BLaER1 (cell line): Measurements from ENCODE around the gene DGKG.

Experiments used
- H3K27ac ChIP-seq: shearing (Covaris generic); formaldehyde crosslinking; 2 replicates; pipeline ENCODE4 v1.8.1; 2022
- H3K27me3 ChIP-seq: shearing (Covaris generic); formaldehyde crosslinking; 2 replicates; pipeline ENCODE4 v1.8.1; 2022
- H3K36me3 ChIP-seq: shearing (Covaris generic); formaldehyde crosslinking; 2 replicates; pipeline ENCODE4 v1.8.1; 2022
- H3K4me1 ChIP-seq: shearing (Covaris generic); formaldehyde crosslinking; 2 replicates; pipeline ENCODE4 v1.8.1; 2022
- H3K4me2 ChIP-seq: shearing (Covaris generic); formaldehyde crosslinking; 2 replicates; pipeline ENCODE4 v1.8.1; 2022
- H3K4me3 ChIP-seq: shearing (Covaris generic); formaldehyde crosslinking; 2 replicates; pipeline ENCODE4 v1.8.1; 2022
- H3K9ac ChIP-seq: shearing (Covaris generic); formaldehyde crosslinking; 2 replicates; pipeline ENCODE4 v1.8.1; 2022
- H3K9me3 ChIP-seq: shearing (Covaris generic); formaldehyde crosslinking; 2 replicates; pipeline ENCODE4 v1.8.1; 2022
- H4K20me1 ChIP-seq: shearing (Covaris generic); formaldehyde crosslinking; 2 replicates; pipeline ENCODE4 v1.8.1; 2022
- Cebpa-rat ChIP-seq: shearing (Covaris generic); IDR thresholded peaks from 2 replicates; pipeline ENCODE4 v1.8.1; 2022

The DGKG gene

GRCh38 chr3:186385856-186386602, 24.0 kb upstream of the DGKG start:
- Histone ChIP-seq H3K9me3 (peaks cover 9% of the 10 kb centered on the region; the same call in 1 of the 2 replicates), H3K9ac (no peak overlapping the region), H3K4me3 (peak overlapping the region; percentile 27; the same call in 1 of the 2 replicates), H3K27ac (no peak overlapping the region), H3K27me3 (no peaks in the 10 kb centered on the region), H3K36me3 (no peaks in the 10 kb centered on the region), H3K4me2 (peak overlapping the region; percentile 63), H3K4me1 (peaks cover 47% of the 10 kb centered on the region), H4K20me1 (no peaks in the 10 kb centered on the region)
- TF ChIP-seq Cebpa-rat: no peak

- Histone ChIP-seq H3K27ac (peak overlapping the region; percentile 78), H3K4me3 (0 out of 2 replicates have a peak overlapping the region, but pooled peaks have one; percentile 8), H3K9ac (peak overlapping the region; percentile 52; the same call in 1 of the 2 replicates), H3K4me2 (peak overlapping the region; percentile 80), H3K27me3 (no peaks in the 10 kb centered on the region), H3K36me3 (no peaks in the 10 kb centered on the region), H3K4me1 (peaks cover 47% of the 10 kb centered on the region), H3K9me3 (peaks cover 16% of the 10 kb centered on the region), H4K20me1 (no peaks in the 10 kb centered on the region)
- no peak for TF ChIP-seq Cebpa-rat
Measured at GRCh38 chr3:186383026-186383993, 21.3 kb upstream of the DGKG start.

GRCh38 chr3:186382217-186382885, 20.3 kb upstream of the DGKG start:
- TF ChIP-seq Cebpa-rat: no peak
- no peak overlapping the region for H3K27ac ChIP-seq
- H3K4me3 ChIP-seq: no peak overlapping the region
- H4K20me1 ChIP-seq: no peaks in the 10 kb centered on the region
- peaks cover 22% of the 10 kb centered on the region for H3K9me3 ChIP-seq
- no peak overlapping the region for H3K9ac ChIP-seq
- H3K4me2 ChIP-seq: peak overlapping the region; percentile 80
- H3K4me1 ChIP-seq: peaks cover 47% of the 10 kb centered on the region
- H3K27me3 ChIP-seq: no peaks in the 10 kb centered on the region
- no peaks in the 10 kb centered on the region for H3K36me3 ChIP-seq

- Histone ChIP-seq H3K27me3 (no peaks in the 10 kb centered on the region), H3K9me3 (peaks cover 22% of the 10 kb centered on the region), H3K4me2 (0 out of 2 replicates have a peak overlapping the region, but pooled peaks have one; percentile 80), H3K36me3 (no peaks in the 10 kb centered on the region), H3K9ac (no peak overlapping the region), H4K20me1 (no peaks in the 10 kb centered on the region), H3K4me1 (peaks cover 47% of the 10 kb centered on the region), H3K4me3 (no peak overlapping the region), H3K27ac (no peak overlapping the region)
- TF ChIP-seq Cebpa-rat: no peak
Measured at GRCh38 chr3:186381424-186382216, 19.6 kb upstream of the DGKG start.

GRCh38 chr3:186380622-186381380, 18.8 kb upstream of the DGKG start:
- Histone ChIP-seq H3K27ac (no peak overlapping the region), H3K4me2 (no peak overlapping the region), H4K20me1 (no peaks in the 10 kb centered on the region), H3K4me3 (no peak overlapping the region), H3K4me1 (peaks cover 41% of the 10 kb centered on the region), H3K36me3 (no peaks in the 10 kb centered on the region), H3K27me3 (no peaks in the 10 kb centered on the region), H3K9ac (no peak overlapping the region), H3K9me3 (peaks cover 20% of the 10 kb centered on the region)
- no peak for TF ChIP-seq Cebpa-rat

GRCh38 chr3:186375443-186375842, 13.4 kb upstream of the DGKG start:
- Histone ChIP-seq H3K27ac (no peak overlapping the region), H3K4me3 (no peak overlapping the region), H3K36me3 (no peaks in the 10 kb centered on the region), H3K9ac (no peak overlapping the region), H3K4me2 (no peak overlapping the region), H3K4me1 (no peaks in the 10 kb centered on the region), H4K20me1 (no peaks in the 10 kb centered on the region), H3K9me3 (peaks cover 13% of the 10 kb centered on the region), H3K27me3 (no peaks in the 10 kb centered on the region)
- no peak for TF ChIP-seq Cebpa-rat

- Histone ChIP-seq H3K4me1 (no peaks in the 10 kb centered on the region), H4K20me1 (no peaks in the 10 kb centered on the region), H3K27me3 (no peaks in the 10 kb centered on the region), H3K36me3 (no peaks in the 10 kb centered on the region), H3K27ac (no peak overlapping the region), H3K4me3 (no peak overlapping the region), H3K4me2 (no peak overlapping the region), H3K9ac (no peak overlapping the region), H3K9me3 (peaks cover 13% of the 10 kb centered on the region)
- TF ChIP-seq Cebpa-rat: no peak
Measured at GRCh38 chr3:186374376-186374775, 12.3 kb upstream of the DGKG start.

- Histone ChIP-seq H3K4me3 (no peak overlapping the region), H3K36me3 (no peaks in the 10 kb centered on the region), H3K9ac (no peak overlapping the region), H3K27me3 (no peaks in the 10 kb centered on the region), H3K4me2 (no peak overlapping the region), H3K4me1 (peaks cover 7% of the 10 kb centered on the region), H4K20me1 (no peaks in the 10 kb centered on the region), H3K9me3 (no peaks in the 10 kb centered on the region), H3K27ac (no peak overlapping the region)
- TF ChIP-seq Cebpa-rat: no peak
Measured at GRCh38 chr3:186369217-186369616, 7.2 kb upstream of the DGKG start.
